Measurements from ENCODE around the gene ARL5B.

Gene ARL5B

DNA sequence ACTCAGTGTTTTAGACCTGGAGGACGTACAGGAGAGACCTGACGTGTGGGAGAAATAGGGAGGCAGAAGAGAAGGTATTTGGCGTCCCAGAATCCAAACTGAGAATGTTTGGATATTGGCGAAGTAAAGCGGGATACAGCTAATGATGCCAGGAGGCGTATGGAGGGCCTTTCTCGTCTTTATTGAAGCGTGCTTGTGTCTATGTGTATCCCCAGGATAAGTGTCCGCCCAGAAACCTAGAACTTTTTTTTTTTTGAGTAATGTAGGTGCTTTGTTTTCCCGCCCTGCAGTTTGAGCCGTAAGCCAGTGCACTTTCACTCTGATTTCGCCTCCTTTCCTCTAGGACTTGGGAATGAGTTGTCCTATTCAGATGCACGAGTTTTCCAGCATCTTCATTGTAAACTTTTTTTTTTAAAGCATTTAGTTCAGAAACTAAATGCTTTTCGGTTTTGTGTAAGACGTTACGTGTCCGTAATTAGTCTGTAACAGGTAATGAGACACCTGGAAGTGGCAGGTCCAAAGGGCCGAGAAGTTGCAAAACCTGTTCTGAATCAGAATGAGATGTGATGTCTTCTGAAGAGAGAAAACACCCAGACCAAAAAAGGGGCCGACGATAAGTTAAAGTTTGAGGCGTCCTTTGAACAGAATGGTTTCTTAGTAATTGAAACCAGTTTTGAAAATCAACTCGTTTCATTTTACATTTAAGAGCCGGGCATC, 746 bp downstream of the ARL5B start:
- no peak for DNase-seq

DNA sequence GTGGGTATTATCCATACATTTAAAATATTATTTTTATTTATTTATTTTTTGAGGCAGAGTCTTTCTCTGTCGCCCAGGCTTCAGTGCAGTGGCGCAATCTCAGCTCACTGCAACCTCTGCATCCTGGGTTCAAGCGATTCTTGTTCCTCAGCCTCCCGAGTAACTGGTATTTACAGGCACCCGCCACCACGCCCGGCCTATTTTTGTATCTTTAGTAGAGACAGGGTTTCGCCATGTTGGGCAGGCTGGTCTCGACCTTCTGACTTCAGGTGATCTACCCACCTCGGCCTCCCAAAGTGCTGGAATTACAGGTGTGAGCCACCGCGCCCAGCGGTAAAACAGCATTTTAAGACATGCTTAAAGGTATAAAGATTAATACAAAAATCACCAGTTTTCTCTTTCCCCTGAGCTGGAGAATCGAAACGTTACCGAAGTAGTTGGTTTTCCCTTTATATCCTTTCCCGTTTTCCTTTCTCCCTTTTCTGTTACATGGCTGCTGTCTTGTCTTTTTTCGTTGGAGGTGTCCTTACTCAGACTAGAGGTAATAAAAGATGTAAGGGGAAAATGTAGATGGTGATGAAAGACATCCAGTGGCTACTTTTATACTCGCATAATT, 1.7 kb downstream of the ARL5B start:
- DNase-seq, result no peak

DNA sequence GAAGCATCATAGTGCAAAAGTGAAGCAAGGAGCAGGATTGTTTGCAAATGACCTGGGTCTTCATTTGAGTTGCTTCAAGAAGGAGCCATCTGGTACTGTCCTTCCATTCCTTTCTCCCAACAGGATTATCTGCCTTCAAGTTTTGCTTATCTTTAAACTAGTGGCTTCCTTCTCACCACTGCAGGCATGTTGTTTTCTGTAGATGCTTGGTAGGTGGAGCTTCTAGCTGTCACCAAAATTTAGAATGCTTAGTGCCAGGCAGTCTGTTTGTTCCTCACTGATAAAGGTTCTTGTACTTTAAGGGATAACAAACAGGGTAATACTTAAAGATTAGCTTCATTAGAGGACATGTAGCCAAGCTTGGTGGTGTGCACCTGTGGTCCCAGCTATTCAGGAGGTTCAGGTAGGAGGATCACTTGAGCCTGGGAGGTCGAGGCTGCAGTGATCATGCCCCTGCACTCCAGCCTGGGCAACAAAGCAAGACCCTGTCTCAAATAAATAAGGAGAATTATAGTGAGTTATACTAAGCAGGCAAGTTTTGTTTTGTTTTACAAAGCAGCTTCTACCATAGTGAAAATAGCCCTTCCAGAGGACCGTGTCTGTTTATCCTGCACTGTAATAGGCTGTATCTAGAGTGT, 5.7 kb downstream of the ARL5B start:
- DNase-seq, result no peak

DNA sequence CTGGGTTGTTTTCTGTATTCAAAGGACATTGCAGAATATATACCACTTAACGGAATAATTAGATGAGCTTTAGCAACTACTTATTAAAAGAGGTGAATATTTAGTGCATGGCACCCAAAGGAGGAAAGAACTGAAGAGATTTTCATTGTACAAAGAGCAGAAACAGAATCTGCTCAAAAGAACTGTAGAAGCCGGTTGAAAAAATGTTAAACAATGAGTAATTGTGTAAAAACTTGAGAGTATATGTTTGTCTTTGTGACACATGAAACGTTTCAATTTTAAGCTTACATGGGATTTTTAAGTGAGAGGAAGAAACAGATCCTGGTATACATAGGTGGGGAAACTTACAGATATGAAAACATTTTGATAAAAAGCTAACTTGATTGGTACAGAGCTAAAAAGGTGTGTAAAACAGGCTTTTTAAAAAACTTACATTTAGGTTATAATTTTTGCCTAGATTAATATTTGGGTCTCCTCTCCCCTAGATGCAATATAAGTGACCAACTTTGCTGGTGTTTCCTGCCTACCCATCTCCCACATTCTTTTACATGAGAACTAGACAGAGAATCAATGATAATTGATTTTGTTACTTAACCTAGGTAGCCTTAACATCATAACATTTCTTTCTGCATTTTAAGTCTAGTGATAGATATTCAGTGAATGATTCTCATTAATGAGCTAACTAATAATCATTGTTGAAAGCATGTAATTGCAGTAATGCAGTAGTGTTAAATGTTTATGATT, 6.8 kb downstream of the ARL5B start:
- DNase-seq, result no peak

DNA sequence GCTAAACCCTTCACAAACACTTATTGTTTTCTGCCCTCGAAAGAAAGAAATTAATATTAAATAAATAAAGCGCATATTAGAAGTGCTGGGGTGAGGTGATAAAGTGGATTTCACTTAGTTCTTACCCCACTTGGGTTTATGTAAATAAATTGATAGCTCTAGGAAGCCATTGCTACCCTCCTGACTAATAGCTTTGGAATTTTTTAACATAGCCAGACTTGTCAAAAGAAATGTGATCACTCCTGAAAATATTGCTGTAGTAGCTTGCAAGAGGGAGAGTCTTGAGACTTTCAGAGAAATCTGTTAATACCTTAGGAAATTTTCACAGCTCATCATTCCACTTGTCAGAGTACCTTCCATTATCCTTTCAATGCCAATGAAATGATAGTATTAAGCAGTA, 7.6 kb downstream of the ARL5B start:
- no peak for DNase-seq

DNA sequence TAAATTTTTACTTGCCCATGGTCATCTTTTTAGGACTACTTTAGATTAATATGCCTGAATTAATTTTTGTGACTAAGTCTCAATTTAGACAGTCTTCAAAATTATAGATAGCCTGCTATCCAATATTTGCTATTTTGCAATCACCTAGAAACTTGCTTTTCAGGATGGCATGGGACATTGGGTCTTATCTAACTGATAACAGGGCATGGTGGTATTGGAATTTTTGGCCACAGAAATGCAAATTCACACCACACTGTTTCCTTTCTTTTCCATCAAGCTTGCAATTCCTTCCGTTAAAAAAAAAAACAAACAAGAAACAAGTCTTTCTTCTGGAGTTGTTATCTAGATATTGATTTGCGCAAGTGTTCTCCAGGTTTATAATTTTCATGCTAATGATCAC, 8.8 kb downstream of the ARL5B start:
- DNase-seq, result no peak

DNA sequence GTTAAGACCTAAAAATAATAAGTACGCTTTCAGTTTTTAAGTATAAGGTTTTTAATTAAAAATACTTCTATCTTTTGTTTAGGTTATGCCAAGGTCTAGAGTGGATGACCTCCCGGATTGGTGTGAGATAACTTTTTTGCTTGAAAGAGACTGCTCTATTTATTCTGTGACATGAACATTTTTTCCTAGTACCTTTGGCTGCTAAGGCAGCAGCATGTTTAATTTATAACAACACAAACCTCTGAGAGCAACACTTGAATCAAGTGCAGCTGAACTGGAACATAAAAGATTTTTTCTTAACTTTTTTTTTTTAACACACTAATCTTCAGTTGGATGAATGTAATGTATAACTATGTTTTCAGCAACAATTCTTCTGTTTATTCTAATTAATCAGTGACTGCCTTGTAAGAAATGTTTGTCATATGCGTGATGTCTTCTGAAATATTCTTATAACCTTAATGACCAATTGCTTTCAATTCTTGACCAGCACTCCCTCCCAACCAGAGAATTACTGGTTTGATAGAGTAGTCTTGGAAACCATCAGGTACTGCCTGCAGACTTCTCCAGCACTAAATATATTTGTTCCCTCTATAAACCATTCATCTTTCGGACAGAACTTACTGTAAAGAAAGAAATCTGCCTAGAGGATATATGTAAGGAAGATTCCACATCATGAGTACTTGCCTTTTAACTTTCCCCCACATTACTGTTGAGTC, 16.0 kb downstream of the ARL5B start:
- no peak for DNase-seq

DNA sequence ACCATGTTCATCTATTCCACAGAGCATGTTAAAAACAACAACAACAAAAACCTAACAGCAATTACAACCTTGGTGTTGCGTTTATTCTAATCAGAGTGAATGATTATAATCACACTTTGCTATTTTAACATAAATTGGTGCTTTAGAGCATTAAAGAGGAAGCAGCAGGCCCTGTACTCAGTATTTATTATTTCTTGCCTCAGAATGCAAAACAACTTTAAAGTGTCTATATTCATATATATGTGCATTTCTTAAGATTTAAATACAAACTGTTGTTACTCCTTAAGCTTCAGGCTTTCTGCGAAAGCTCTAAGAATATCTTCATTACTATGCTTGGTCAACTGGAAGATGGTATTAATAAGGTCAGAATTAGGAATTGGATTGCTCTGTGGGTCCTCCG, 21.5 kb downstream of the ARL5B start:
- no peak for DNase-seq

DNA sequence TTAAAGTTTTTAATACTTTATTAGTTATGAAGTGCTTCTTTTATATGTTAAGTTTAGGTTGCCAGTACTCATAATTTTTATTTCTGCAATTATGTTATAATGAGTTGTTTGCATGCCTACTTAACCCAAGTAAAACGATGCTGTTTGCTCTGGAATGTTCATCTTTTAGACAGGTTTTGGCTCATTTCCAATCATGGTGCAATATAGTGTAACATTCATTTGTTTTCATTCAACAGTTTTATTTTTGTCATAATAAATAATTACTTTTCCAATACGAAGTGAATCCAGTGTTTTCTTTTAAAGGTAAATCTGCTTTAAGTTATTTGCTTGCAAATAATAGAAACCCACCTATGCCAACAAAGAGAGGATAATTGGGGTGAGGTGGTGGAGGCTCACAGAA, 22.1 kb downstream of the ARL5B start:
- DNase-seq, result no peak

DNA sequence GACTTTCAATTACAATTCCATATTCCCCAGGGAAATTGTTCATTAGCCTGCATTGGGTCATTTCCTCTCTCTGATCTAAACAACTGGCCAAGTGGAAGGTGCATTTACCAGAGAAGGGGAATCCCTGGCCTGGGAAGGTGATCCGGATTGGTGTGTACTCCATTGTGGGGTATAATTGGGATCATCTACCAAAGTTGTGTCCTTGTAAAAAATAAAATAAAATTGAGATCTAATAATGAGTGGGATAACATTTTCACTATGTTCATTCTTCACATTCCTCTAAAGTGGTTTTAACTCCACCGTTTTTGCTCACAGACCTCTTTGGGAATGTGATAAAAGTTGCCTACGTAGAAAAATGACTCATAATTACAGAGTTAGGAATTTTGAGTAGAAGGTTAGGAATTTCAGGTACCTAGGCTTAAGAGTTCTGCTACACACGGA, 22.8 kb downstream of the ARL5B start:
- DNase-seq, result no peak

DNA sequence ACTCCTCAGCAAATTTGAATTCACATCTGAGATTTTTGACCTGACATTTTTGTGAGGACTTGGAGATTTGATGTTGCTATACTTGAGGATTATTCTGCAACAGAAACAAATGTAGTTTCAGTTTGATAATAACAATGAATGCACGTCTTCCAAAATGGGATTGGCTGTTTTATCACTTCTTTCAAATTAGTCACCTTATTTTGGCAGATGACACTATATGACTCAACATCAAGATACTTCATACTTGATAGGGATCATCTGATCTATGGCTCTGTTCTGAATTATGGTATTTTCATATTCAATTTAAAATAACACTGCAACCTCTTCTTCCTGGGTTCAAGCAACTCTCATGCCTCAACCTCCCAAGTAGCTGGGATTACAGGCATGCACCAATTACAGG, 24.2 kb downstream of the ARL5B start:
- no peak for DNase-seq

DNA sequence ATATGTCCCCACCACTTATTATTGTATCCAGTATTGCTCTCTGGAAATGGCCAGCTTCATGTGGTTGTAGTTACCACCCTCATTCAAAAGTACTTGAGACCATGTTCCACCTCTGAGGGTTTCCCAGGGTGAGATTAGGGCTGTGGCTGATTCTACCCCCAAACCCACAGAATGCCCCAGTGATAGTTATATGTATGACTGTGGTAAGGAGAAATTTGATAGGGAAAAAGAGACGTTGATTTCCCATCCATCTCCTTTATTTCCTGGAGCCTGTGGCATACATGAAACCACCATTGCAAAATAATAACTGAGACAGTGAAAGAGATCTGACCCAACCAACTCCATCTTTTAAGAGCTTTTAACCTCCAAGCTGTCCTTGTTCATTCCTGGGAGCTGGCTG, 25.2 kb downstream of the ARL5B start:
- DNase-seq, result no peak

DNA sequence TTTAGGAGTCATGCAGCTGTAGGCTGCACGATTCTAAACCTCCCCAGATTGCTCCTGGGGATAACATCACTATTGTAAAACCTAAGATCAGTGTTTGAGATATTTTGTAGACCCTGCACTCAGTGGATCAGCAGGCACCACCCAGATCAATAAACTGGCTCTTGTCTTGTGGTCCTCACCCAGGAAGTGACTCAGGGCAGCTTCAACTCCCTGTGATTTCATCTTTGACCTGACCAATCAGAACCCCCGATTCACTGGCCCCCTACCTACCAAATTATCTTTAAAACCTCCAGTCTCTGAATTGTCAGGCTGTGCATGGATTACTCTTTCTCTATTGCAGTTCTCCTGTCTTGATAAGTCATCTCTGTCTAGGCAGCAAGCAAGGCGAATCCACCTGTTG, 25.7 kb downstream of the ARL5B start:
- DNase-seq, result no peak

DNA sequence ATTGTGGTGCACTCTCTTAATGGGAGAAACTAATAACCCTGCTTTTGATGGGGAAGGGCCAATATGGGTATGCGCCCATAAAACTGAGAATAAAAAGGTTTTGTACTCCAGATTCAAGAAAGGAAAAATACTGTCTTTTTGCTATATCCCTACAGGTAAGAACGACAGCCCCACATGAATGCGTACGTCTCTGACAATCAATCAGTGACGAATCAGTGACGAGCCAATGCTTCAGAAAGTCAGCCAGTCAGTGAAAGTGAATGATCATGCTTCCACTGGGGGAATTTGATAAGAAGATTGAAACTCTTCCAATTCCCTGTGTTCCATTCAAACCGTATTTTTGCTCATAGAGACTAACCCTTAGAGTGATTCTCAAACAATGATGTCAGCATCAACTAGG, 26.3 kb downstream of the ARL5B start:
- no peak for DNase-seq

DNA sequence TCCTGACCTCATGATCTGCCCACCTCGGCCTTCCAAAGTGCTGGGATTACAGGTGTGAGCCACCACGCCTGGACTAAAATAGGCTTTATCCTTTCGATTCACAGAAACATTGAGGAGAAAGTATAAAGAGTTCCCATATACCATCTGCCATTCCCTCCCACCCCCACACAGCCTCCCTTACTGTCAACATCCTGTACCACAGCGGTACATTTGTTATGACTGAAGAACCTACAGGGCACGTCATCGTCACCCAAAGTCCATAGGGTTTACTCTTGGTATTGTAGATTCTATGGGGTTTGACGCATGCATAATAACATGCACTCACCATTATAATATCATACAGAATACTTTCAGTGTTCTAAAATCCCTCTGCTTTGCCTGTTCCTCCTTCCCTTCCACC, 28.0 kb downstream of the ARL5B start:
- no peak for DNase-seq

DNA sequence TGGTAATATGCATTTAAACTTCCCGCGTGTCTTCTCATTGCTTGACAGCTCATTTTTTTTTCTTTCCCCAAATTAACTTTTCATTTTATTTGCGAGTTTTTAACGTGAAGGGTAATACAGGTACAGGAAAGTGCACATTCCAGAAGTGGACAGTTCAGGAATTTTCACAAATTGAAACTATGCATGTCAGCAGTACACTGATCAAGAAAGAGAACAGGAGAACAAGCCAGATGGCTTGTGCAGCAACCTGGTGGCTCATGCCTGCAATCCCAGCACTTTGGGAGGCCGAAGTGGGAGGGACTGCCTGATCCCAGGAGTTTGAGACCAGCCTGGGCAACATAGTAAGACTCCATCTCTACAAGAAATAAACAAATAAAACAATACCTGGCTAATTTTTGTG, 28.5 kb downstream of the ARL5B start:
- no peak for DNase-seq

DNA sequence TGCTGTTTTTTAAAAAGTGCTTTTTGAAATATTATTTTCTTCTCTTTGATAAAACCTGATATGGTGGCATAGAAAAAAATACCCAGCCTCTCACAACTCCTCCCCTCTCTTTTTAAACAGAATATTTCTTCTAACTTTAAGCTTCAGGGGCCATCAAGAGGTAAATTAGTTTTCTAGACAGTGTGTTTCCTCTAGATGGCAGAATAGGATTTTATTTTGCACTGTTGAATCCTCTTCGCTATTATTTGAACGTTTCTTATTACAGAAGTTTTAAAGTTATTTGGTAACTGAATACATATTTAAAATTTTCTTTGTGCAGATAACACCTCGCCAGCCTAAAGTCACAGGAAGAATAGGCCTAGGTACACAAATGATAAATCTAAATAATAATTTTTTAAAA, 30.3 kb downstream of the ARL5B start:
- no peak for DNase-seq

DNA sequence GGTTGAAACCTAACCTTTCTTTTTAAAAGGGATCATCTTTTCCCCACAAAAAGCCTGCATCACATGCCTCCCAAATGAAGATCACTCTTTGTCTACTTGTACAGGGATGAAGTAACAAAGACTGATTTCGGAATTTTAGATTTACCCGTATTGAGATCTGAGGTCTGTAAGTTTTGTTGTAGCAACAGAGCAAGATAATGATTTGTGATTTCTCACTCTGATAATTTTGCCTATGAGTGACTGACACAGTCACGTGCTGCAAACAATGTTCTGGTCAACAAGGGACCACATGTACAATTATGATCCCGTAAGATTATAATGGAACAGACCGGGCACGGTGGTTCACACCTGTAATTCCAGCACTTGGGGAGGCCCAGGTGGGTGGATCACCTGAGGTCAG, 31.3 kb downstream of the ARL5B start:
- DNase-seq, result no peak

DNA sequence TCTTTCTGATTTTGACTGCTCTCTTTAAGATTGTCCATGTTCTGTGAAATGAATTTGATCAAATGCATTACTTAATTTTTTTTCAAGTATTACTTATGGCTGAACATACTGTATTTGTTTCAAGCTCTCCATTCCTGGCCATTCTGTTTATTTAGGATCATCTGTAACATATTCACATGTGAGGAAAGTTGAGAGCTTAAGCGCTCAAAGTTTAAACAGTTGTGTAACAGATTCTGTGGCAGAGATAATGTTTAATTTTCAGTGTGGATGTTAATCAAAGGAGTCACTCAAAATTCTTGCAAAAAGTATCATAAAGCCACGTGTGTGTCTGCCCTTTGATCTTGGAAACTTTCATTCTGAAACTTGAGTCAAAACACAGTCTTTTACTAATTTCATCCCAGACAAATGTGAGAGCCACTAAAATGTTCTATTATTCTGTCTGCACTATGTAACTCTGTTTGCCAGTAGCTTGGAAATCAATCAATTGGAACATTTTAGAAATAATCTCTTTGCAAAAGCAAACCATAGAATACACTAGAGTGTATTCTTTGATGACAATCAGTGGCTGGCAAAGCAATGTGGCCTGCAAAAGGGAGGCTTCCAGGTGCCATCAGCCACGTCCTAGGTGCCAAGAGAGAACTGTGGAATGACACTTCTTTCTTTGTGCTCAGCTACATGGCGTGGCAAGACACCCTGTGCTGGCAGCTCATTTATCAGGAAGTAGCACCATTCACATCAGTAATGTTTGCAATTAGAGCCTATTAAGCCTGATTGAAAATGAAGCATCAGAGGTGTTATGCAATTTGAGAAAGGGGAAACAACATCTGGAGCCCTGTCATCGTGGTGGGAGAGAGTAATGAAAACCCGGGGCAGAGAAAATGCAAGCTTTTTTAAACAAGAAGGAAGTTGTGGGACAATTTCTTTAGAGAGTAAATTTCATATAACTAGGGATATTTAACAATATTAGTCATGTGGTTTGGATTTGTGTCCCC, 40.9 kb downstream of the ARL5B start:
- DNase-seq, result no peak

DNA sequence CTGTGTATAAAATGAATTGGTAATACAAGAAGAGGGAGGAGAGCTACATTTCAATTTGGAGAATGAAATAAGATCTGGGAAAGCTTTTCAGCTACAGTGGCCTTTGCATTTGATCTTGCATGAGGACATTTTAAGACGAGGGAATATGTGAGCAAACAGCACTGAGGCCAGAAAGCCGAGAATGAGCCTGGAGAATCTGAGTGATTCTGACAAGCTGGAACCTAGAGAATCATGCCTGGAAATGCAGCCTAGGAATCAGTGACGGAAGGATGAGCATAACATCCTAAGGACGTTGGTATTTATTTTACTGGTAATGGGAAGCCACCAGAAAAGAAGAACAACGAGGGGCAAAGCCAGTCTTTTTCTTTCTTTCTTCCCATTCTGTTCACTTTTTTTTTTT, 44.3 kb downstream of the ARL5B start:
- no peak for DNase-seq

DNA sequence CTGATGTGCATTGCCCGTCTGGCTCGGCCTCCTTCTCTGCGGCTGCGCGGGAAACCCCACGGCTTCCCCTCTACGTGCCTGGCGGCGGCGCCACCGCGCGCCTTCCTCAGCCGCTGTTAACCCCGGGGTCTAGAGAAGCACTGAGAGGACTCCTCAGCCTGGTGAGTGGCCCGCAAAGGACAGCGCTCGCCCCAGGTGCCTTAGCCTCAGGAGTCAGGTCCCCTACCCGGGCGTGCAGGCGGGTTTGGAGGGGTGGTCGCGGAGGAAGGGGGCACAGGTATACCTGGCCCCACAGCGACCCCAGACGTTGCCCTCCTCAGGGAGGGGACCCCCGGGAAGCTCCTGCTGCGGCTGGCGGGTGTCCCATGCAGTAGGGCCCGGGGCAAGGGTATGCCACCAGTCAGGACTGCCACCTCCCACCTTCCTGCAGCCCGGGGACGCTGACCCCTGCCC, 51.0 kb downstream of the ARL5B start:
- DNase-seq, result no peak

DNA sequence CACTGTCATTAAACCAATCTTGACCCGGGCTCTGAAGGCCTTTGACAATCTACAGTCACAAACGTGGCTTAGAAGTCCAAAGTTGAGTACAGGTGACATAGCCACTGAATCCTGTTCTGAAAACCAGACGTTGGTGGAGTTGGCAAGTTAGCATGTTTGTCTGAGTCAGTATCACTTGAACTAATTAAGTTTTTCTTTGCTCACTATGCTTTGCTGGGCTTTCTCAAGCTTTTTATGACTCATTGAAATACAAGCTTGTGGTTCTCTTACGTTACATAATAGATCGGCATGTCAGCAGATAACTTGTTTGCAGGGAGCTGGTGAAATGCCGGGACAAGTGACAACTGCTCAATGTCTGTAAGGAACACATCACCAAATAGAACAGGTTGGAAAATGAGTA, 53.8 kb downstream of the ARL5B start:
- no peak for DNase-seq

Measured in GDM1 (cell line).